AG04449 (cell line): Measurements from ENCODE around the gene C19orf25.

Experiments
- CTCF ChIA-PET: fragments of 350-600 bp; formaldehyde crosslinking; extraction: SDS; loops from one replicate; lab custom pipeline; 2021; ENCODE audit warnings: antibody characterized with exemption; lab: Yijun Ruan, JAX
- POLR2A ChIA-PET: fragments of 400-600, 350-600 bp; formaldehyde crosslinking; extraction: SDS; loops from one replicate; lab custom pipeline; 2020; ENCODE audit warnings: antibody characterized with exemption, inconsistent platforms; lab: Yijun Ruan, JAX
- DNase-seq: peaks from one replicate; pipeline ENCODE4 v3.0.0-alpha.2; 2010; ENCODE audit warnings: low read depth, low spot score
- H3K4me3 ChIP-seq: 2 replicates; pipeline ENCODE4 v1.5.1; 2011; ENCODE audit warnings: low read depth, mild to moderate bottlenecking, control low read depth, low read length
- TF ChIP-seq, protein P1 (sequence below): IDR thresholded peaks from one replicate; pipeline ENCODE4 v1.5.1; 2011; ENCODE audit warnings: mild to moderate bottlenecking, moderate library complexity, low read length, control low read depth, inconsistent platforms; ENCODE audit not compliant: insufficient read depth; ENCODE audit errors: missing control alignments

C19orf25 gene

DNA sequence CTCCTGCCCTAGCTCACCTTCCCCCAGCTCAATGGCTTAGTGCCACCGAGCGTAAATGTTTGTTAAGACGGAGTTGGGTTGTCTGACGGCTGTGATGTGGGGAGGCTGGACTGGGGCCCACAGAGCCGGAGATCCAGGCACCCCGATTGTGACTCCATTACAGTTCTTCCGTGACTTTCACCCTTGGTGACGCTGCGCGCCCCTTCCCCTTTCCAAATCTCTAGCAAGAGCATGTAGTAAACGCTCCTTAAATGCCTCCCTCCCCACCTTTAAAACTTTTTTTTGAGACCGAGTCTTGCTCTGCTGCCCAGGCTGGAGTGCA lies 12.8 kb upstream of the C19orf25 start:
- no peak overlapping the region; the same call in 1 of the 2 replicates for H3K4me3 ChIP-seq
- POLR2A ChIA-PET = no interaction called here
- CTCF ChIA-PET = interaction anchor here (1.9 to 2.6 kb wide), 2 partner anchors 11 to 12 kb away, joined by 4 to 9 read pairs; no protein-coding TSS in a partner anchor

DNA sequence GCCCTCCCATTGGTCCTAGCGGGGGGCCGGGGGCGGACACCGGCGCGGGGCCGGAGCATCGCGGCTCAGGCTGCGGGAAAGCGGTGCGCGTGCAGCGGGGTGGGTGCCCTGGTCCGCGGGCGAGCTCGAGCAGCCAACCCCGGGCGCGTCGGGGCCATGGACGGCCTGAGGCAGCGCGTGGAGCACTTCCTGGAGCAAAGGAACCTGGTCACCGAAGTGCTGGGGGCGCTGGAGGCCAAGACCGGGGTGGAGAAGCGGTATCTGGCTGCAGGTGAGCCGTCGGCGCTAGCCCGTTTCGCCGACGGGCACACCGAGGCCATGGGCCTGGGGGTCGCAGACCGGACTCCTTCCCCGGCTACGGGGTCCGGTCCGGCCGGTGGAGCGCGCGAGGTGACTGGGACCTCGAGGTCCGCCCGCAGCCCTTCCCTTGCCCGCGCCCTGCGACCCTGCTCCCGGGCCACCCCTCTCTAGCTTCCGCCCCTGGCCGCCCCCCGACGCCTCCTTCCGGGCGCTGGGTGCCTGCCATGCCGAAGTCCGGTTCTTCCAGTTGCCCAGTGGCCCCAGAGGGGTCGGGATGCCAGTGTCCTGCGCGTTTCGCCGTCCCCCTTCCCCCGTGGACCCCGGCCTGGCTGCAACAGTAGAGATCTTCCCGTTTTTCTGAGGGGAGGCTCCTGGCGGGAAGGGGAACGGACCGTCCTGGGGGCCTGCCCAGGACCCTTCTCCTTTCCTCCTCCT lies 12.3 kb upstream of the C19orf25 start, which contains the start of gene REEP6:
REEP6 (plus strand) TSS at position 68 of the 735 bp plus-strand sequence; CDS start at position 157, 89 bp downstream.
- TF ChIP-seq, protein P1, sequence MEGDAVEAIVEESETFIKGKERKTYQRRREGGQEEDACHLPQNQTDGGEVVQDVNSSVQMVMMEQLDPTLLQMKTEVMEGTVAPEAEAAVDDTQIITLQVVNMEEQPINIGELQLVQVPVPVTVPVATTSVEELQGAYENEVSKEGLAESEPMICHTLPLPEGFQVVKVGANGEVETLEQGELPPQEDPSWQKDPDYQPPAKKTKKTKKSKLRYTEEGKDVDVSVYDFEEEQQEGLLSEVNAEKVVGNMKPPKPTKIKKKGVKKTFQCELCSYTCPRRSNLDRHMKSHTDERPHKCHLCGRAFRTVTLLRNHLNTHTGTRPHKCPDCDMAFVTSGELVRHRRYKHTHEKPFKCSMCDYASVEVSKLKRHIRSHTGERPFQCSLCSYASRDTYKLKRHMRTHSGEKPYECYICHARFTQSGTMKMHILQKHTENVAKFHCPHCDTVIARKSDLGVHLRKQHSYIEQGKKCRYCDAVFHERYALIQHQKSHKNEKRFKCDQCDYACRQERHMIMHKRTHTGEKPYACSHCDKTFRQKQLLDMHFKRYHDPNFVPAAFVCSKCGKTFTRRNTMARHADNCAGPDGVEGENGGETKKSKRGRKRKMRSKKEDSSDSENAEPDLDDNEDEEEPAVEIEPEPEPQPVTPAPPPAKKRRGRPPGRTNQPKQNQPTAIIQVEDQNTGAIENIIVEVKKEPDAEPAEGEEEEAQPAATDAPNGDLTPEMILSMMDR = no peak
- ChIA-PET POLR2A (interaction anchor here (0.5 to 0.8 kb wide), 4 partner anchors 19 to 249 kb away, joined by 3 to 5 read pairs (median 4); partner anchors contain the start of gene CIRBP), CTCF (interaction anchor here (1.9 to 2.6 kb wide), 2 partner anchors 12 to 13 kb away, joined by 4 to 9 read pairs; no protein-coding TSS in a partner anchor)
- DNase-seq = no peak
- H3K4me3 ChIP-seq = peak within 1 kb of the TSS; percentile 72

More for the DNA sequence above, 12.8 kb upstream of the C19orf25 start:
- DNase-seq = no peak
- TF ChIP-seq, protein P1 = no peak

DNA sequence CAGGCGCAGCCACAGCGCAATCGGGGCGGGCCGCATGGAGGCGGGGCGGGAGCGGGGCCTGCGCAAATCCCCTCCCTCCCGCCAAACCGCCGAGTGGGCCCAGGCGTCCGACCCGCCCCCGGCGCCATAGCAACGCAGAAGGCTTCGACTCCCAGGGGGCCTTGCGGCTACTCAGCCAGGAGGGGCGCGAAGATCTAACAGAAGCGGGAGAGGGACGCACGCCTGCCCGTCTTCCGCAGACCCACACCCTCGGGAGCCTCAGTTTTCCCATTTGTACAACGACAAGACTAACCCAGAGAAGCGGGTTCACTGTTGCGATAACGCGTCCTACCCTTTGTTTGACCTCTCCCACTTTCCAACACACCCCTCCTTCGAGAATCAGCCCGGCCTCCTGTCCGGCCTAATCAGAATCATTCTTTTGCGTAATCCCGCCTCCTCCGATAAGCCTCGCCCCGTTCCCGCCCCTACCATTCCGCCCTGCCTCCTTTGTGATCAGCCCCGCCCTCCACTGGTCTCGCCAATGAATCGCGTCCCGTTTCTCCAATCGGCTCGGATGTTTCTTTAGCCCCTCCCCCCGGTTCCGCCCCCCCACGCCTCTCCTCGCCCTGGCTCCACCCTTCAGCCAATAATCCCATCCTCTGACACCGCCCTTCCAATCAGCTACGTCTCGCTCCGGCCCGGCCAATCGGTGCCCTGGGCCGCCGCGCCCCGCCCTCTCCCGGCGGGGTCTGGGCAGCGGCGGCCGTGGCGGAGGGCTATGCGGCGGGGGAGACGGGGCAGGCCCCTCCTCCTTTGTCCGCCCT lies 11.5 kb upstream of the C19orf25 start, which contains the start of gene PCSK4:
PCSK4 (minus strand) TSS at position 40 of the 803 bp plus-strand sequence; CDS start at position 36, 4 bp downstream.
- CTCF ChIA-PET = interaction anchor here (1.9 to 2.6 kb wide), 2 partner anchors 12 to 14 kb away, joined by 4 to 9 read pairs; no protein-coding TSS in a partner anchor
- DNase-seq = peak; percentile 89
- POLR2A ChIA-PET = interaction anchor here (0.5 to 0.8 kb wide), 4 partner anchors 19 to 249 kb away, joined by 3 to 5 read pairs (median 4); partner anchors contain the start of gene CIRBP
- H3K4me3 ChIP-seq = peak within 1 kb of the TSS; percentile 72
- TF ChIP-seq, protein P1 = no peak

DNA sequence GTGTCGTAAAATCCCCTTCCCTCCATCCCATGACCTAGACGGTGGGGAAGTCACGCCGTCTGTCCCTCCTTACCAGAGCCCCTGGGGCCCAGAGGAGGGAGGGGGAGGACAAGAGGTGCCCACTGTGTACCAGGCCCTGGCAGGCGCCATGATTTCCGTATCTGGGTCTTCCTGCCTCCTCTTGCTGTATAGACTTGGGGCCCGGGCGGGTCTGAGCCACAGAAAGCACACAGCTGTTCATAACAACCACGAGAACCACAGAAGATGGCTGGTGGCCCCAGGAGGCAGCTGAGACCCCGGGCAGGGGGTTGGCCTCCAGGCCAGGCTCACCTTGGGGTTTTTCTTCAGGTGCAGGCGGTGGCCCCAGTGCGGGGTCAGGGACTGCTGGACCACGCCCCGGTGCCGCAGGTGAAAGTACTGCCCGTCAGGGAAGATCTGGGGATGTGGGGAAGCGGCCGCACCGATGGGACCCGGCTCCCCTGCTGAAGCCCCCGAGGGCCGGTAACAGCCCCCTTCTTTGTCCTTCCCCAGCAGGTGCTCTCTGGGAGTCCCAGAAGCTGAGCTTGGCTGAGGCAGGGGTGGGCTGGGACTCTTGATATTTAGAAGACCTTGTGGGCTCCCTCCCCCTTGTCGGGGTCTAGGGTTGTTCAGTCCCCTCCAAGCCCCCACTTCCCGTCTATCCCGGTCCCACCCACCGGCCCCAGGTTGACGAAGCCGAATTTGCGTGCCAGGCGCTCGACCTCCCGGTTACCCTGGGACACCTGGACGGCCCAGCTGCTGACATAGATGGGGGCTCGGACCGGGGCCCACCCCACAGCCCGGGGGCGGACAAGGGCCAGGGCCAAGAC lies 10.7 kb upstream of the C19orf25 start:
- POLR2A ChIA-PET = no interaction called here
- peak overlapping the region; percentile 72 for H3K4me3 ChIP-seq
- TF ChIP-seq, protein P1 = no peak
- DNase-seq = no peak
- CTCF ChIA-PET = interaction anchor here (2.6 kb wide), 1 partner anchor 14 kb away, joined by 9 read pairs; no protein-coding TSS in a partner anchor

DNA sequence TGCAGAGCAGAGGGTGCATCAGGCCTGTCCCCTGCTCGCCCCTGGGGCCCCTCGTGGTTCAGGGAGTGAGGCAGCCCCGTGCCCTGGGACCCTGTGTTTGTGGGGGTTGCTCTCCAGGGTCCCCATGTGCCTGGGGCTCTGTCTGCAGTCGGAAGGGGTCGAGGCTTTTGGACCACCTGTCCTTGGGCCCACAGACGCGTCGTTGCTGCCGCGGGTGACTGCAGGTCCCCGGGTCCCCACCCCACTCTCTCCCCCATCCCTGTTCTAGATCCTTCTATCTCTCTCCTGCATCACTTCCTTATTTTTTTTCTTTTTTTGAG lies 9.2 kb upstream of the C19orf25 start:
- TF ChIP-seq, protein P1 = no peak
- DNase-seq = no peak
- ChIA-PET POLR2A (no interaction called here), CTCF (no interaction called here)
- no peak overlapping the region for H3K4me3 ChIP-seq
